GM18907 (cell line): ENCODE results near the gene CFAP161.
"Not testable (repeated sequence)": the region's sequence is repeated elsewhere in the genome, so short reads cannot be mapped to it uniquely, and the experiment has no call there.

Source experiments
- ATAC-seq: cut with Tn5 transposase; IDR thresholded peaks from one replicate; pipeline ENCODE4 v1.9.1; 2021; ENCODE audit warnings: mild to moderate bottlenecking, moderate library complexity; ENCODE audit not compliant: unreplicated experiment

The CFAP161 gene

DNA sequence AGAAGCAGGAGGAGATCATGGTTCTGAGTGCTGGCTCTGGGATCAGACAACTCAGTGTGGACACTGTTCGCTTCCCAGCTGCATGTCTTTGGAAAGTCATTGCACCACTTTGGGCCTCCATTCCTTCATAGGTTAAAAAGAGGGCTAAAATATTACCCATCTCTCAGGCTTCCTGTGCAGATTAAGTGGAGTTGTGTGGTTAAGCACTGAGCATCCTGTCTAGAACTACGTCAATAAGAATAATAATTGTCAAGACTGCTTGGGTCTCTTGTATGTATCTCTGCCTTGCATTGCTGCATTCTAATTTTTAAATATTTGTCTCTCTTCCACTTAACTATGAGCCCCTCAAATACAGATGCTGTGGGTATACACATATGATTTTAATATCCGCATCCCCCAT, 22.3 kb downstream of the CFAP161 start:
- no peak for ATAC-seq

DNA sequence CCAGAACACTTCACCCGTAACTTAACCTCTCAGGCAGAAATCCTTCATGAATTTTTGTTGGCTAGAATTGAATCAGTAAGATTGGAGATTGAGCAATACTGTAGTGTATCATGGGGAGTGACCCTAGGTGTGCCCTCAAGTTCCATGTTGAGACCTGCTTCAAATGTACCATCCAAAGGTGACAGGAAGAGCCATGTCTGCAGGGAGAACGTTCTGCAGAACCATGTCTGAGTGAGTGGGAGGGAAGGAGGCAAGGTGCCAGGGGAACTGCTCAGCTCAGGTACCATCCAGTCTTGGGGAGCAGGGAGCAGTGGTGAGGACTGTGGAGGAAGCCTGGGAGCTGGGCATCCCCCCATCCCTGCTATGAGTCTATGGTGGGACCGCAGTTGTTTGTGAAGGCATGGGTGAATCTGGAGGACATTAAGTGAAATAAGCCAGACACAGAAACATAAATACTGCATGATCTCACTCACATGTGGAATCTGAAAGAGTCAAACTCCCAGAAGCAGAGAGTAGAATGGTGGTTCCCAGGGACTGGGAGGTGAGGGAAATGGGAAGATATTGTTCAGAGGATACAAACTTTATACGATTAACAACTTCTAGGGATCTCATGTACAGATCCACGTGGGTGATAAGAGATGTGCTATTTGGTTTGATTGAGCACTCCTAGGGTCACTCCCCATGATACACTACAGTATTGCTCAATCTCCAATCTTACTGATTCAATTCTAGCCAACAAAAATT, 23.3 kb downstream of the CFAP161 start:
- ATAC-seq: no peak

DNA sequence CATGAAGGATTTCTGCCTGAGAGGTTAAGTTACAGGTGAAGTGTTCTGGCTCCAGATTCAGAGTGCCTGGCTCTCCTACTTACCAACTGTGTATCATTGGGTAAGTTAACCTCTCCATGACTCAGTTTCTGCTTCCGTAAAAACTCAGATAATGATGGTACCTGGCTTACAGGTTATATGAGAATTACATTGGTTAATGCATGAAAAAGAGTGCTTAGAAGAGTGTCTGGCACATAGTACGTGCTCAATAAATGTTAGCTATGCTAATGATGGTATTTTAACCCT, 23.8 kb downstream of the CFAP161 start:
- ATAC-seq: no peak

- not testable (repeated sequence) for ATAC-seq
Observed at GRCh38 chr15:81158561-81158960, 24.5 kb downstream of the CFAP161 start.

- ATAC-seq: no peak
Observed at GRCh38 chr15:81160312-81161159, 26.5 kb downstream of the CFAP161 start.

DNA sequence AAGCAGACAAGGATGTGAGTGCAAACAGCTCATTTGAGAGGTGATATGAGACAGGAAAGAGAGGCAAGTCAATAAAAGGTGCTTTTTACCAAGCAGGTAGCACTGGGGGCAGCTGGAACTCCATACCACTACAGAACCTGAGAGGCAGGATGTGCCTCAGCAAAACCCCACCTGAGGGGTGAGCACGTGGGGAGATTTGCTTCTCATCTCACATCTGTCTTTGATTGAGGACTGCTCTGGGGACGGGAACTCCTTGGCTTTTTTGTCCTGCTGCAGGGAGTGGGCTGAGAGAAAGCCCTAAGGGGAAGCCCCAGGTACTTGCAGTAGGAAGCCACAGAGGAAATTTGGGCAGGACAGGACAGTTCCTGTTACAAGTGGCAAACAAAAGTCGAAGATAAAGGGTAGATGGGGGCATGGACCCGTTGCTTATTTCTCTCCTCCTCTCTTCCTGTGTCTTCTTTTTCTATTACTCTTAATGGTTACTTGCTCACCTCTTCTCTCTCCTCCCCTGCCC, 27.1 kb downstream of the CFAP161 start:
- ATAC-seq: no peak

GRCh38 chr15:81161851-81162250, 27.8 kb downstream of the CFAP161 start:
- no peak for ATAC-seq

- ATAC-seq: no peak
Observed at GRCh38 chr15:81163961-81164800, 30.1 kb downstream of the CFAP161 start.

GRCh38 chr15:81165535-81165934, 31.5 kb downstream of the CFAP161 start:
- ATAC-seq: no peak

DNA sequence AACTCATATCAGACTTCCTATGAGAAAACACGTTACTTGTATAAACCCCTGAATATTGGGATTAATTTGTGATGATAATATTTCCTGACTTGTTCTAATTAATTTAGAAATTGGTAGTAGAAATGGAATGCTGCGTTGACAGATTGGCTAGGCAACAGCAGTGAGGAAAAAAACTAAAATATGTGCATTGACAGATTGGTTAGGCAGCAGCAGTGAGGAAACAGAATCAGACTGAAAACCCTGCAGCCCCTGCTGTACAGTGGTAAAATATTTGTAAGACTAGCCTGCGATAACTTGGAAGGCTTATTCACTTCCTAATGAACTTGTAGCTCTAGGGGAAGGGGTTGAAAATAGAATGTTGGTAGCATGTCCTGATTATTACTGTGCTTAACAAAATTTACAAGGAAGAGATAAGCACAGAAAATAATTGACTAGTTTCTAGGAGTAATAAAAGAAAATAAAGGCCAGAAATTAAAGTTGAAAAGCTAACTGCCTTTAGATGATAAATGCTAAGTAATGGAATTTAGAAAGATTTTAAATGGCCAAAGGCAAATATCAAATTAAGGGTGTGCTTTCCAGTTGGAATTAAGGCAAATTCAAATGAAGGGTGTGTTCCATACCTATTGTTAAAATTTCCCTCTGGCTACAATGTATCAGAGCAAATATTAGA, 32.7 kb downstream of the CFAP161 start:
- no peak for ATAC-seq

GRCh38 chr15:81168131-81168526, 34.1 kb downstream of the CFAP161 start:
- no peak for ATAC-seq

- no peak for ATAC-seq
Observed at GRCh38 chr15:81168644-81169043, 34.6 kb downstream of the CFAP161 start.

- ATAC-seq: no peak
Observed at GRCh38 chr15:81170511-81170910, 36.4 kb downstream of the CFAP161 start.

- no peak for ATAC-seq
Observed at GRCh38 chr15:81171286-81171685, 37.2 kb downstream of the CFAP161 start.

DNA sequence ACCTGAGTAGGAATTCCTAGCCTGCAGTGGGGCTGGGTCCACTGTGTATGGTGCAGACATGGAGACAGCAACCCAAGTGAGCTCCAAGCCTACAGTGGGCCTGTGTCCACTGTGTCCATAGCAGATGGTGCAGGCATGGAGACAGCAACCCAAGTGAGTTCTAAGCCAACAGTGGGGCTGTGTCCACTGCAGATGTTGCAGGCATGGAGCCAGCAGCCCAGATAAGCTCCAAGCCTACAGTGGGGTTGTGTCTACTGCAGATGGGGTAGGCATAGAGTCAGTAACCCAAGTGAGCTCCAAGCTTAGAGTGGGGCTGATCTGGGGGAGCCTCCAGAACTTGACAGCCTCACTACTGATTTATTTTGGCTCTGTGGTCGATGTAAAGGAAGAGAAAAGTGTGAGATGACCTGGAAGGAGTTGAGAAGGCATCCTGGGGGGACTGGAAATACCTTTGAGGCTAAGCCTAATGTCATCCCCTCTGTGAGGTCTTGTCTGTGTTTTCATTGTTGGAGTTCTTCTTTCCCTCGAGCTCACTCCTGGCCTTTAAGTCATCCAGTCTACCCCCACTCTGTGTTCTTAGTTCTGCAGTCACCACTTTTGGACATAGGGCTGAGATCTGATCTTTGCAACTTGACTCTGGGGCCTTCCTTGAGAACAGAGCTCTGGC, 40.2 kb downstream of the CFAP161 start:
- no peak for ATAC-seq

DNA sequence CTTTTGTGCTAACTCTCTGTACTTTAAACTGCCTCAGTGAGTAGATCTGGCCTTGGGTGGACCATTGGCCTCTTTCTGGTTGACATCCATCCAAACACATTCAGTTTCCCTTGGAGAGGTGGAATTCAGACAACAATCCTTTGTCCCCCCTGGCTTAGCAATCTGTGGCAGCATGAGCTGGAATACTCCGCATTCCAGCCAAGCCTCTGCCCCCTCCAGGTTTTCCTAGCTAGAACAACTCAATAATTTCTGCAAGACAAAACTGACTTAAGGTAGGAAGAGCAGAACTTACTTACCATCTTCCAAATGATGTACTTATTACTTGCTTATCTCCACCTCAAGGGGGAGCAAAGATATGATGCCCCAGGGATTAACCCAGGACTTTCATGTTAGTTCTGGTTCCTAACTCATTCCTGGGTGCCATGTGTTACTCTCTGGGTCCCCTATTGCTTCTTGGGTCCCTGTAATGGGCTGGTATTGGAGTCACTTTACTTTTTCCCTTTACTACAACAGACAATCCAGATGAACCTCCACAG, 40.8 kb downstream of the CFAP161 start:
- no peak for ATAC-seq

DNA sequence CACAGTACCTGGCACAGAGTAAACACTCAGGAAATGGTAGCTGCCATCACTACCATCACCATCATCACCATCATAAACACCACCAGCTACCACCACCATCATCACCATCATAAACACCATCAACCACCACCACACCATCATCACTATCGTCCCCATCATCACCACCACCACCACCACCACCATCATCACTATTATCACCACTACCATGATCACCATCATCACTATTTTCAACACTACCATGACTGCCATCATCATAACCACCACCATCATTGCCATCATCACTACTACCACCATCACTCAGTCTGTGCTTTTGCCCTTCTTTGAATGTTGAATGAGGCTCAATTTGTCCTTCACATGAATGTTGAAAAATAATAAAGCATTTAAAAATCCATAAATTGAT, 41.4 kb downstream of the CFAP161 start:
- no peak for ATAC-seq

GRCh38 chr15:81176291-81176893, 42.3 kb downstream of the CFAP161 start:
- no peak for ATAC-seq

DNA sequence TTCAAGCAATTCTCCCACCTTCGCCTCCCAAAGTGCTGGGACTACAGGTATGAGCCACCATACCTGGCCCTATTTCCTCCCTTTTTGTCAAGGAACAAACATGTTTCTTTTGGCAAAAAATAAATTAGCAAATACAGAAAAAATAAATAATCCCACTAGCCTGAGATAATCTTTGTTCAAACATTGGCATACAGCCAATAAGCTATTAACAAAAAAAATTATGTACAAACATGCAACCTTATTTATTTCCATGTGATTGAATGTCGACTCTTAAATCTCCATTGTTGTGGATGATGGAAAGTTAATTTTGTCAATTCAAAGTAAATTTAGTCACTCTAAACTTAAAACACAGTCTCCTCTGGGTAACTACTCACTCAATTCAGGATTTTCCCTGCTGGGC, 44.3 kb downstream of the CFAP161 start:
- ATAC-seq: no peak

- ATAC-seq: no peak
Observed at GRCh38 chr15:81181220-81181619, 47.1 kb downstream of the CFAP161 start.
